HEK293 (cell line): ENCODE measurements around the gene NEMP2.

Experiments
- CTCF ChIA-PET: fragments of 350-600 bp; formaldehyde crosslinking; extraction: SDS; loops from one replicate; lab custom pipeline; 2021; ENCODE audit warnings: antibody characterized with exemption; lab: Yijun Ruan, JAX
- POLR2A ChIA-PET: fragments of 300-600 bp; formaldehyde crosslinking; extraction: SDS; loops from one replicate; lab custom pipeline; 2020; ENCODE audit warnings: antibody characterized with exemption, inconsistent platforms; lab: Yijun Ruan, JAX
- H3K27ac ChIP-seq: fragments of 200-500 bp; sonication (Bioruptor generic); 2 replicates; pipeline ENCODE4 v1.5.1; 2014; ENCODE audit warnings: low read depth, low read length, control low read depth, inconsistent platforms; ENCODE audit errors: extremely low read depth
- H3K36me3 ChIP-seq, 2 experiments: fragments of 200-500 bp in 1 of 2; sonication (Bioruptor generic) in 1 of 2; 1 replicate in 1 of 2; 2 replicates in 1 of 2; pipeline ENCODE4 v1.5.1; 2014 to 2017; ENCODE audit warnings: inconsistent platforms in 2 of 2, low read length in 2 of 2; ENCODE audit not compliant: control insufficient read depth in 2 of 2, insufficient read depth in 1 of 2
- H3K4me1 ChIP-seq: fragments of 200-500 bp; sonication (Bioruptor generic); 2 replicates; pipeline ENCODE4 v1.5.1; 2014; ENCODE audit warnings: mild to moderate bottlenecking, low read length, inconsistent platforms; ENCODE audit not compliant: control insufficient read depth, insufficient read depth
- H3K4me3 ChIP-seq: 2 replicates; pipeline ENCODE4 v1.5.1; 2011; ENCODE audit warnings: low read depth, mild to moderate bottlenecking, control low read depth, low read length, moderate library complexity
- H3K9me3 ChIP-seq: fragments of 200-500 bp; sonication (Bioruptor generic); 2 replicates; pipeline ENCODE4 v1.5.1; 2014; ENCODE audit warnings: low read depth, low read length, inconsistent platforms; ENCODE audit not compliant: control insufficient read depth, insufficient read depth
- GLIS2 ChIP-seq: fragments of 450-650 bp; formaldehyde crosslinking; IDR thresholded peaks from 2 replicates; pipeline ENCODE4 v1.5.1; 2016; ENCODE audit warnings: missing biosample characterization, missing genetic modification characterization
- KLF8 ChIP-seq: fragments of 450-650 bp; formaldehyde crosslinking; IDR thresholded peaks from 2 replicates; pipeline ENCODE4 v1.5.1; 2016; ENCODE audit warnings: missing biosample characterization, missing genetic modification characterization
- RBAK ChIP-seq: fragments of 450-650 bp; formaldehyde crosslinking; IDR thresholded peaks from 2 replicates; pipeline ENCODE4 v1.5.1; 2016; ENCODE audit warnings: missing biosample characterization, missing genetic modification characterization
- TRIM28 ChIP-seq: IDR thresholded peaks from 2 replicates; pipeline ENCODE4 v1.6.1; 2011; ENCODE audit warnings: low read length, control low read depth, borderline replicate concordance
- YY1 ChIP-seq: fragments of 450-650 bp; formaldehyde crosslinking; IDR thresholded peaks from 2 replicates; pipeline ENCODE4 v1.5.1; 2018; ENCODE audit warnings: missing biosample characterization, missing genetic modification characterization
- ZBTB1 ChIP-seq: fragments of 450-650 bp; formaldehyde crosslinking; IDR thresholded peaks from 2 replicates; pipeline ENCODE4 v1.5.1; 2016; ENCODE audit warnings: missing biosample characterization, missing genetic modification characterization
- ZEB2 ChIP-seq: fragments of 450-650 bp; formaldehyde crosslinking; IDR thresholded peaks from 2 replicates; pipeline ENCODE4 v1.5.1; 2016; ENCODE audit warnings: missing biosample characterization, missing genetic modification characterization
- ZNF114 ChIP-seq: fragments of 450-650 bp; formaldehyde crosslinking; IDR thresholded peaks from 2 replicates; pipeline ENCODE4 v1.5.0; 2017; ENCODE audit warnings: missing biosample characterization, missing genetic modification characterization
- ZNF335 ChIP-seq: fragments of 450-650 bp; formaldehyde crosslinking; conservative IDR thresholded peaks from 2 replicates; pipeline ENCODE4 v1.5.1; 2016; ENCODE audit warnings: missing biosample characterization, missing genetic modification characterization
- ZNF350 ChIP-seq: fragments of 450-650 bp; formaldehyde crosslinking; IDR thresholded peaks from 2 replicates; pipeline ENCODE4 v1.5.0; 2017; ENCODE audit warnings: missing biosample characterization, mild to moderate bottlenecking, missing genetic modification characterization
- ZNF544 ChIP-seq: fragments of 450-650 bp; formaldehyde crosslinking; IDR thresholded peaks from 2 replicates; pipeline ENCODE4 v1.5.0; 2017; ENCODE audit warnings: missing biosample characterization, missing genetic modification characterization
- ZNF621 ChIP-seq: fragments of 450-650 bp; formaldehyde crosslinking; IDR thresholded peaks from 2 replicates; pipeline ENCODE4 v1.5.1; 2017; ENCODE audit warnings: missing biosample characterization, missing genetic modification characterization
- ZNF768 ChIP-seq: fragments of 450-650 bp; formaldehyde crosslinking; IDR thresholded peaks from 2 replicates; pipeline ENCODE4 v1.5.1; 2018; ENCODE audit warnings: missing biosample characterization, mild to moderate bottlenecking, missing genetic modification characterization
- TF ChIP-seq, protein P1 (sequence below): fragments of 450-650 bp; formaldehyde crosslinking; IDR thresholded peaks from 2 replicates; pipeline ENCODE4 v1.5.1; 2017; ENCODE audit warnings: missing biosample characterization, missing genetic modification characterization
- TF ChIP-seq, protein P2 (sequence below): fragments of 450-650 bp; formaldehyde crosslinking; IDR thresholded peaks from 2 replicates; pipeline ENCODE4 v1.5.1; 2016; ENCODE audit warnings: missing biosample characterization, missing genetic modification characterization, borderline replicate concordance
- TF ChIP-seq, protein P3 (sequence below): fragments of 450-650 bp; formaldehyde crosslinking; IDR thresholded peaks from 2 replicates; pipeline ENCODE4 v1.5.1; 2016; ENCODE audit warnings: missing biosample characterization, missing genetic modification characterization
- TF ChIP-seq, protein P4 (sequence below): fragments of 450-650 bp; formaldehyde crosslinking; IDR thresholded peaks from 2 replicates; pipeline ENCODE4 v1.5.1; 2017; ENCODE audit warnings: missing biosample characterization, missing genetic modification characterization

The NEMP2 gene

DNA sequence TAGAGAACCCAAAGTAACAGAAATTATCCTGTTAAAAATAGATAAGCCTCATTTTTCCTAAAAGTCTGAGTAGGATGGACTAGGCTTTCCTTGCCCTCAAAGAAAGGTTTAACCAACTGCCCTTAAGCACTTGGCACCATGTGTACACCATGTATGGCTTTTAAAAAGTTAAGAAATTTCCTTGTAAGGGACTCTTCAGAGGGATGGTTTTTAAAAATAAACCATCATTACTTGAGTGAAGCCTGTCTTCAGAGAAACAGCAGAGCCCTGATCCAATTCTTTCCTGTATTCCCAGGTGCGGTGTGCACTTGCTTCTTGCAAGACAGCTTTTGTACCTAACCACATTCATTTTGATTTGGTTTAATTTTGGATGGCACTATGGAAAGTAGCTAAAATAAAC lies 1.1 kb upstream of the NEMP2 start (continued):
- TF ChIP-seq ZNF114 (tag by site-specific recombination) (no peak), KLF8 (no peak), RBAK (tag by site-specific recombination) (no peak), ZNF544 (tag by site-specific recombination) (no peak), ZNF621 (no peak), YY1 (tag by site-specific recombination) (no peak), TRIM28 (no peak)
- TF ChIP-seq, protein P1, sequence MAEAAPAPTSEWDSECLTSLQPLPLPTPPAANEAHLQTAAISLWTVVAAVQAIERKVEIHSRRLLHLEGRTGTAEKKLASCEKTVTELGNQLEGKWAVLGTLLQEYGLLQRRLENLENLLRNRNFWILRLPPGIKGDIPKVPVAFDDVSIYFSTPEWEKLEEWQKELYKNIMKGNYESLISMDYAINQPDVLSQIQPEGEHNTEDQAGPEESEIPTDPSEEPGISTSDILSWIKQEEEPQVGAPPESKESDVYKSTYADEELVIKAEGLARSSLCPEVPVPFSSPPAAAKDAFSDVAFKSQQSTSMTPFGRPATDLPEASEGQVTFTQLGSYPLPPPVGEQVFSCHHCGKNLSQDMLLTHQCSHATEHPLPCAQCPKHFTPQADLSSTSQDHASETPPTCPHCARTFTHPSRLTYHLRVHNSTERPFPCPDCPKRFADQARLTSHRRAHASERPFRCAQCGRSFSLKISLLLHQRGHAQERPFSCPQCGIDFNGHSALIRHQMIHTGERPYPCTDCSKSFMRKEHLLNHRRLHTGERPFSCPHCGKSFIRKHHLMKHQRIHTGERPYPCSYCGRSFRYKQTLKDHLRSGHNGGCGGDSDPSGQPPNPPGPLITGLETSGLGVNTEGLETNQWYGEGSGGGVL = no peak
- TF ChIP-seq, protein P2, sequence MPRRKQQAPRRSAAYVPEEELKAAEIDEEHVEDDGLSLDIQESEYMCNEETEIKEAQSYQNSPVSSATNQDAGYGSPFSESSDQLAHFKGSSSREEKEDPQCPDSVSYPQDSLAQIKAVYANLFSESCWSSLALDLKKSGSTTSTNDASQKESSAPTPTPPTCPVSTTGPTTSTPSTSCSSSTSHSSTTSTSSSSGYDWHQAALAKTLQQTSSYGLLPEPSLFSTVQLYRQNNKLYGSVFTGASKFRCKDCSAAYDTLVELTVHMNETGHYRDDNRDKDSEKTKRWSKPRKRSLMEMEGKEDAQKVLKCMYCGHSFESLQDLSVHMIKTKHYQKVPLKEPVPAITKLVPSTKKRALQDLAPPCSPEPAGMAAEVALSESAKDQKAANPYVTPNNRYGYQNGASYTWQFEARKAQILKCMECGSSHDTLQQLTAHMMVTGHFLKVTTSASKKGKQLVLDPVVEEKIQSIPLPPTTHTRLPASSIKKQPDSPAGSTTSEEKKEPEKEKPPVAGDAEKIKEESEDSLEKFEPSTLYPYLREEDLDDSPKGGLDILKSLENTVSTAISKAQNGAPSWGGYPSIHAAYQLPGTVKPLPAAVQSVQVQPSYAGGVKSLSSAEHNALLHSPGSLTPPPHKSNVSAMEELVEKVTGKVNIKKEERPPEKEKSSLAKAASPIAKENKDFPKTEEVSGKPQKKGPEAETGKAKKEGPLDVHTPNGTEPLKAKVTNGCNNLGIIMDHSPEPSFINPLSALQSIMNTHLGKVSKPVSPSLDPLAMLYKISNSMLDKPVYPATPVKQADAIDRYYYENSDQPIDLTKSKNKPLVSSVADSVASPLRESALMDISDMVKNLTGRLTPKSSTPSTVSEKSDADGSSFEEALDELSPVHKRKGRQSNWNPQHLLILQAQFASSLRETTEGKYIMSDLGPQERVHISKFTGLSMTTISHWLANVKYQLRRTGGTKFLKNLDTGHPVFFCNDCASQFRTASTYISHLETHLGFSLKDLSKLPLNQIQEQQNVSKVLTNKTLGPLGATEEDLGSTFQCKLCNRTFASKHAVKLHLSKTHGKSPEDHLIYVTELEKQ = no peak
- TF ChIP-seq, protein P3, sequence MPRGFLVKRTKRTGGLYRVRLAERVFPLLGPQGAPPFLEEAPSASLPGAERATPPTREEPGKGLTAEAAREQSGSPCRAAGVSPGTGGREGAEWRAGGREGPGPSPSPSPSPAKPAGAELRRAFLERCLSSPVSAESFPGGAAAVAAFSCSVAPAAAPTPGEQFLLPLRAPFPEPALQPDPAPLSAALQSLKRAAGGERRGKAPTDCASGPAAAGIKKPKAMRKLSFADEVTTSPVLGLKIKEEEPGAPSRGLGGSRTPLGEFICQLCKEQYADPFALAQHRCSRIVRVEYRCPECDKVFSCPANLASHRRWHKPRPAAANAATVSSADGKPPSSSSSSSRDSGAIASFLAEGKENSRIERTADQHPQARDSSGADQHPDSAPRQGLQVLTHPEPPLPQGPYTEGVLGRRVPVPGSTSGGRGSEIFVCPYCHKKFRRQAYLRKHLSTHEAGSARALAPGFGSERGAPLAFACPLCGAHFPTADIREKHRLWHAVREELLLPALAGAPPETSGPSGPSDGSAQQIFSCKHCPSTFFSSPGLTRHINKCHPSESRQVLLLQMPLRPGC = no peak

DNA sequence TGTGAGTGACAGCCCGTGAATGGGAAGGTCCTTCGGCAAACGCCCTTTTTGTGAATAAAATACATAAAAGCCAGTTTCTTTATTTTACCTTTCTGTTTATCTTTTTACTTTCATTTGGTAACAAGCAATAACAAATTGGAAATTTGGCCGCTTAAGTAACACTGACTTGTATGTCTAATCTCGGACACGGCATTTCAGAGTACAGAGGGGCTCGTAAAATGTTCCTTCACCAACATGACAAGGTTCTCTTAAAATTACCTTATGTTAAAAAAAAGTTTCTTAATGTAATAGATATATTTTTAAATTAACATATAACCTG lies 558 bp upstream of the NEMP2 start:
- TF ChIP-seq ZNF350 (tag by site-specific recombination) (no peak), ZNF335 (peak; percentile 51), ZEB2 (tag by site-specific recombination) (no peak)
- TF ChIP-seq, protein P4, sequence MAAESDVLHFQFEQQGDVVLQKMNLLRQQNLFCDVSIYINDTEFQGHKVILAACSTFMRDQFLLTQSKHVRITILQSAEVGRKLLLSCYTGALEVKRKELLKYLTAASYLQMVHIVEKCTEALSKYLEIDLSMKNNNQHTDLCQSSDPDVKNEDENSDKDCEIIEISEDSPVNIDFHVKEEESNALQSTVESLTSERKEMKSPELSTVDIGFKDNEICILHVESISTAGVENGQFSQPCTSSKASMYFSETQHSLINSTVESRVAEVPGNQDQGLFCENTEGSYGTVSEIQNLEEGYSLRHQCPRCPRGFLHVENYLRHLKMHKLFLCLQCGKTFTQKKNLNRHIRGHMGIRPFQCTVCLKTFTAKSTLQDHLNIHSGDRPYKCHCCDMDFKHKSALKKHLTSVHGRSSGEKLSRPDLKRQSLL (tag by site-specific recombination) = no peak
- ChIA-PET POLR2A (interaction anchor here (1.3 kb wide), 1 partner anchor 10 kb away, joined by 3 read pairs; no protein-coding TSS in a partner anchor), CTCF (no interaction called here)
- peak overlapping the region; percentile 89 for H3K27ac ChIP-seq
- H3K4me3 ChIP-seq = peak overlapping the region; percentile 67
- no peaks in the 10 kb centered on the region for H3K4me1 ChIP-seq
- H3K9me3 ChIP-seq = no peaks in the 10 kb centered on the region
- peaks cover 0 to 6% of the 10 kb centered on the region in 2 experiments; a peak in 1 of 3 replicates for H3K36me3 ChIP-seq

DNA sequence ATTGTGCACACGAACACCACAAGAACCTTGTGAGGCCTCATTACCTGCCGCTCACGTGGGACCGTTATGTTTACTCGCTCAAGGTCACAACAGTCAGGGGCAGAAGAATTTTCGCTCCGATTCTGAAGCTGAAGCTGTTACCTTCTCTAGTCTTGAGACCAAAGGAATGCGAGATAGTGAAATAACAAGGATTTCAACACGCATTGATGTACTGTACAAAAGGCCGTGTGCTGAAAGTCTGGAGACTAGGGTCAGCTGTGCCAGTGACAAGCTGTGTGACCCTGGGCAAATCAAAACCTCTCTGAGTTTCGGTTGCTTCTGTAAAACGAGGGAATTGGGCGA lies 583 bp downstream of the NEMP2 start:
- H3K4me1 ChIP-seq = no peaks in the 10 kb centered on the region
- POLR2A ChIA-PET = interaction anchor here (0.6 to 1.3 kb wide), 3 partner anchors 11 to 34 kb away, joined by 3 read pairs; no protein-coding TSS in a partner anchor
- peak; percentile 65; the same call in 1 of the 2 replicates for TF ChIP-seq ZNF768 (tag by site-specific recombination)
- no peak for TF ChIP-seq GLIS2 (tag by site-specific recombination)
- peak; percentile 39; the same call in 1 of the 2 replicates for TF ChIP-seq ZNF335
- no peak for TF ChIP-seq ZBTB1 (tag by site-specific recombination)
- TF ChIP-seq, all 188 proteins: peak for 2
- peak overlapping the region; percentile 89 for H3K27ac ChIP-seq
- peaks cover 0 to 6% of the 10 kb centered on the region in 2 experiments; a peak in 1 of 3 replicates for H3K36me3 ChIP-seq
- peak overlapping the region; percentile 67 for H3K4me3 ChIP-seq
- CTCF ChIA-PET = interaction anchor here (0.6 kb wide), 3 partner anchors 121 to 987 kb away, joined by 3 to 4 read pairs (median 3); no protein-coding TSS in a partner anchor
- H3K9me3 ChIP-seq = no peaks in the 10 kb centered on the region
